NCI-H2029 treated with DMSO at 0.1 percent for 48 hours (cell line): ENCODE results near the gene SLC4A4.

Experiments
- DNase-seq: peaks from one replicate; lab custom pipeline; 2025; lab: John Stamatoyannopoulos, UW

Gene SLC4A4

DNA sequence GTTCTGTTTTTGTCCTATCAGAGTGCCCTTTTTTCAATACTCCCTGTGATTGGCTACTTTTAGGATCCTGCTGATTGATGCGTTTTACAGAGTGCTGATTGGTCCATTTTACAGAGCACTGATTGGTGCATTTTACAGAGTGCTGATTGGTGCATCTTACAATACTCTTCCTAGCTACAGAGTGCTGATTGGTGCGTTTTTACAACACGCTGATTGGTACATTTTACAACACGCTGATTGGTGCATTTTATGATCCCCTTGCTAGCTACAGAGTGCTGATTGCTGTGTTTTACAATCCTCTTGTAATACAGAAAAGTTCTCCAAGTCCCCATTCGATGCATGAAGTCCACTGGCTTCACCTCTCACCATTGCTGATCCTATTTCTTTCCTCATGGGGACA is 268.3 kb downstream of the SLC4A4 start:
- DNase-seq, result no peak

DNA sequence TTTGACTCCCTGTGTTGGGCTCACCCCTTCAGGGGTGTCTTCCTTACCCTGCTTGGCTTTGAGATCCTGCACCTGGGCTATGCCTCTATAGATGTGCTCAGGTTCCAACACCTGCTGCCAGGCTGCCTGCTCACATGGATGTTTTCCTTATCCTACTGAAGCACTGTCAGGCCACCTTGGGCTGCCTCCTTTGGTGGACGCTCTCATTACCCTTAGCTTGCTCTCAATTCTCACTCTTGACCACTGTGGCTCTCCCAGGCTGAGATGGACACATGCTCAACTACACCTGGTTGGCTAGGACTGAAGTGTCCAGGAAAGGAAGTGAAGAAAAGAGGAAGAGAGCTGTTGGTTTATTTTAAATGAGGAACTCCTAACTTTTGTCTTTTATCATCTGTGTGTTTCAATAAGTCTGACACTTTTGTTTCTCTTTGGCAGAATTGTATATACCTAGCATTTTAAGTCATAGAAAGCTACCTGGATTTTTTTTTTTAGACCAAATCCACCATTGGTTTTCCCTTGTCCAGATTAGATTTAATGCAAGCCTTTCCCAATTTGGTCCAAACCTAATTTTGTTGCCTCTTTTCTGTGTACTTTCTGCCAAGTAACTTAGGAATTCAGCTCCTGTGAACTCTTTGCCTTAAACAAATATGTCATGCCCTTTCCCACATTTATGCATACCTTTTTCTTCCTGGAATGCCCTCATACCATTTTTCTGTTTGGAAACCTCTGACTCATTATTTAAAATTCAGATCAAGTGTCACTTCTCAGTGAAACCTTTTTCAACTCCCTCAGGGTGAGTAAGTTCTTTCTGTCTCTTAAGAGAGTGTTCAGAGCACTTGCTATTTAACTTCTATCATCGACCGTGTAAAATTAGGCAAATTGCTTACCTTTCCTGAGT is 269.2 kb downstream of the SLC4A4 start:
- DNase-seq, result no peak

GRCh38 chr4:71608678-71609071 is 269.9 kb downstream of the SLC4A4 start:
- no peak for DNase-seq

DNA sequence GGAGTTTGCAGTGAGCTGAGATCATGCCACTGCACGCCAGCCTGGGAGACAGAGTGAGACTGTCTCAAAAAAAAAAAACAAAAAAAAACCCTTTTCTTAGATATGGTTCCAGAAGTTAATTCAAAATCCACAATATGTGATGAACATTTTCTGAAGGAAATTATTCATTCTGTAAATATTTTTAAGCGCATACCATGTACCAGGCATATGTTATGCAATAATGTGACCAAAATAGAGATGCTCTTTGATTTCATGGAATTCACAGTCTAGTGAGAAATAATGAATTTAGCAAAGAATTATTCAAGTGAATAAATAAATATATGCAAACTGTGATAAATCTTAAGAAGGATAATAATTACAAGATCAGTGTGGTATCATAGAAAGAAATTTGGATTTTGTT is 270.3 kb downstream of the SLC4A4 start:
- DNase-seq, result no peak

DNA sequence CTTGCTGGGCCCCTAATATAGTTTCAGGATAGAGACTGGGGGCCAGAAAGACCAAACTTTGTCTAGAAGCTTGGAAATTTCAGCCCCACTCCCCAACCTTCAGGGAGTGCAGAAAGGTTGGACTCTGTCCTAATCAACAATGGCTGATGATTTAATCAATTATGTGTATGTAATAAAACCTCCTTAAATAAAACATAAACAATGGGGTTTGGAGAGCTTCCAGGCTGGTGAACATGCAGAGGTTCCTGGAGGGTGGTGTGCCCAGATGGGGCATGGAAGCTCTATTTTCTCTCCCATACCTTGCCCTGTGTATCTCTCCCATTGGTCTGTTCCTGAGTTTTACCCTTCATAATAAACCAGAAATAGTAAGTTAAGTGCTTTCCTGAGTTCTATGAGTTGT is 270.8 kb downstream of the SLC4A4 start:
- no peak for DNase-seq

DNA sequence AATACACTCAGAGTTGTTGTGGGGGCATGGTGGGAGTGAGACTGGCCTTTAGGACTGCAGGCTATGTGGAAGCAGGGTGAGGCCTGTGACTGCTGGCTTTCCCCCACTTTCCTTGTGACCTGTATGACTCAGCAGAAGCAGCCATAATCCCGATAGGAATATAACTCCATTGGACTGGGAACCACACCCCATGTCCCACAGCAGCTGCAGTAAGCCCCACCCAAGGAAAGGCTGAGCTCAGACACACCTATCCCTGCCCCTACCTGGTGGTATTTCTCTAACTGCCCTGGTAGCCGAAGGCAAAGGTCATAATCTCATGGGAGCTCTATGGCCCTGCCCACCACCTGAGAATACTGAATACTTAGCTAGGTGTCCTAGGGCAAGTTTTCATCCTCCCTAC is 275.8 kb downstream of the SLC4A4 start:
- DNase-seq, result no peak

DNA sequence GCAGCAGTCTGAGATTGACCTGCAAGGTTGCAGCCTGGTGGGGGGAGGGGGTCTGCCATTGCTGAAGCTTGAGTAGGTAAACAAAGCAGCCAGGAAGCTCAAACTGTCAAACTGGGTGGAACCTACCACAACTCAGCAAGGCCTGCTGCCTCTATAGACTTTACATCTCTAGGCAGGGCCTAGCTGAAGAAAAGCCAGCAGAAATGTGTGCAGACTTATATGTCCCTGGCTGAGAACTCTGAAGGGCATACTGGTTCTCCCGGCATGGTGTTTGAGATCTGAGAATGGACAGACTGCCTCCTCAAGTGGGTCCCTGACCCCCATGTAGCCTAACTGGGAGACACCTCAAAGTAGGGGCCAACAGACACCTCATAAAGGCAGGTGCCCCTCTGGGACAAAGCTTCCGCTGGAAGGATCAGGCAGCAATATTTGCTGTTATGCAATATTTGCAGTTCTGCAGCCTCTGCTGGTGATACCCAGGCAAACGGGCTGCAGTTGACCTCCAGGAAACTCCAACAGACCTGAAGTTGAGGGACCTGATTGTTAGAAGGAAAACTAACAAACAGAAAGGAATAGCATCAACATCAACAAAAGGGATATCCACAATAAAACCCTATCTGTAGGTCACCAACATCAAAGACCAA is 277.5 kb downstream of the SLC4A4 start:
- DNase-seq, result no peak
